Smooth muscle cell (in vitro differentiated cells): Measurements from ENCODE around the gene ZNF654. TPM values are rescaled to one million over a fixed set of nuclear protein-coding genes. Genes with fewer than 3 reads are reported as not detected.
"Not testable (repeated sequence)": the region's sequence is repeated elsewhere in the genome, so short reads cannot be mapped to it uniquely, and the experiment has no call there.

Experiments
- DNase-seq: peaks from one replicate; lab custom pipeline; 2025; ENCODE audit not compliant: unreplicated experiment; lab: John Stamatoyannopoulos, UW
- H2AFZ ChIP-seq: fragments of 200-600 bp; sonication (generic); 2 replicates; pipeline ENCODE4 v1.6.0; 2016; ENCODE audit warnings: antibody characterized with exemption, low read depth, mild to moderate bottlenecking
- H3F3A ChIP-seq: fragments of 200-600 bp; sonication (generic); 2 replicates; pipeline ENCODE4 v1.6.0; 2017; ENCODE audit warnings: antibody characterized with exemption, low read depth
- H3K27ac ChIP-seq: fragments of 200-600 bp; sonication (generic); 2 replicates; pipeline ENCODE4 v1.5.1; 2016; ENCODE audit warnings: low read depth, mild to moderate bottlenecking
- H3K27me3 ChIP-seq: fragments of 200-600 bp; sonication (generic); 2 replicates; pipeline ENCODE4 v1.6.1; 2016; ENCODE audit warnings: low read depth, mild to moderate bottlenecking
- H3K36me3 ChIP-seq: fragments of 200-600 bp; sonication (generic); 2 replicates; pipeline ENCODE4 v1.5.1; 2016; ENCODE audit warnings: low read depth
- H3K4me1 ChIP-seq: fragments of 200-600 bp; sonication (generic); 2 replicates; pipeline ENCODE4 v1.5.1; 2016; ENCODE audit warnings: low read depth
- H3K4me2 ChIP-seq: fragments of 200-600 bp; sonication (generic); 2 replicates; pipeline ENCODE4 v1.6.0; 2016; ENCODE audit warnings: mild to moderate bottlenecking
- H3K4me3 ChIP-seq: fragments of 200-600 bp; sonication (generic); 2 replicates; pipeline ENCODE4 v1.5.1; 2016; ENCODE audit warnings: mild to moderate bottlenecking
- H3K79me2 ChIP-seq: fragments of 200-600 bp; sonication (generic); 2 replicates; pipeline ENCODE4 v1.6.0; 2016; ENCODE audit warnings: low read depth, mild to moderate bottlenecking
- H3K9ac ChIP-seq: fragments of 200-600 bp; sonication (generic); 2 replicates; pipeline ENCODE4 v1.6.0; 2016; ENCODE audit warnings: low read depth
- H3K9me3 ChIP-seq: fragments of 200-600 bp; sonication (generic); replicated peaks from 2 replicates; pipeline ENCODE4 v1.5.1; 2016; ENCODE audit warnings: low read depth
- H4K20me1 ChIP-seq: fragments of 200-600 bp; sonication (generic); 2 replicates; pipeline ENCODE4 v1.6.0; 2016; ENCODE audit warnings: low read depth
- WGBS: methylation state at CpG from one replicate; pipeline ENCODE4 v1.1.7; 2016; ENCODE audit warnings: low lambda C conversion rate; 5-methylcytosine and 5-hydroxymethylcytosine counted together
- polyA plus RNA-seq: library from polyadenylated mRNA; unstranded; fragments of >200 nt; fragmentation: Nextera tagmentation; extraction: Ambion mirVana; gene quantifications from 2 replicates; pipeline ENCODE4 v1.2.1, GENCODE V29; 2016
- total RNA-seq: library from RNA; depleted of rRNA; stranded (reverse); fragments of >200 nt; gene quantifications from 2 replicates; pipeline ENCODE4 v1.2.3, GENCODE V29; 2014
- TF ChIP-seq, protein P1 (sequence below): fragments of 200-600 bp; sonication (generic); IDR thresholded peaks from 2 replicates; pipeline ENCODE4 v1.5.1; 2017; ENCODE audit warnings: borderline replicate concordance, mild to moderate bottlenecking, antibody characterized with exemption; ENCODE audit not compliant: insufficient read depth, poor library complexity, severe bottlenecking

The ZNF654 gene
- total and polyA plus RNA-seq, 2 experiments from 2014 or later, result 4.9 to 21.2 TPM

DNA sequence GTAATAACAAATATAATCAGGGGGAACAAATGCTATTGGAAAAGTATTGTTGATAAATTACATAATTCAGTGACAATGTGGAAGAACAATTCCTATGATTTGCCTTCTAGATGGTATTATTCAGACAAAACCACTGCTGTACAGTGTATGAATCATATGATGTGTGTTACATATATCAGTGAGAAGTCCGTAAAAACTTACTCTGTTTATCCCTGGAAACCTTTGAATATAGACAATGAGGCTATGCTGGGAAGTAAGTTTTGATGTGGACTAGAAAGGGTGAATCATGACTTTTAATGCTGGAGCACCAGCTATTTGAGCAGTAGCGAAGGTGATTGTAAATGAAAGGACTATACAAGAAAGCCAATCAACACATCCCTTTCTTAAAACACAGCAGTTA is 108.6 kb downstream of the ZNF654 start:
- WGBS, result 47% methylated on average over 2 of the region's 2 CpGs

DNA sequence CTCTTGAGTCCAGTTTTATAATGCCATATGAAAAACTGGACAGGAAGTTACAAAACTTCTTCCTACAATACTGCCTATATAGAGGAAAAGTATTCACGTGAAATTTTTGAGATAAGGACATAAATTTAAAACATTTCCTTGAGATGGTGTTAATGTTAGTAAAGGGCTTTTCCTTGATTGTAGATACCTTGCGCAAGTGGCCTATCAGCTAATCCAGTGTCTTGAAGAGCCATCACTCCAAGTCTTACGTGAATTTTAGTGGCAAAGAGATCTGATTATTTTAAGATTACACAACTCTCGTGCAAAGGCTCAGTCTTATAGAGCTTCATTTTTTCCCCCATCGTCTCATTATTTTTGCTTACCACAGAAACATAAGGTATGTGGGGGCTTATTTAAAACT is 109.1 kb downstream of the ZNF654 start:
- no peaks in the 10 kb centered on the region for H3F3A ChIP-seq
- H3K36me3 ChIP-seq, result no peaks in the 10 kb centered on the region
- no peak overlapping the region for H2AFZ ChIP-seq
- no peak overlapping the region for H3K9ac ChIP-seq
- no peak overlapping the region for H3K4me2 ChIP-seq
- TF ChIP-seq, protein P1, sequence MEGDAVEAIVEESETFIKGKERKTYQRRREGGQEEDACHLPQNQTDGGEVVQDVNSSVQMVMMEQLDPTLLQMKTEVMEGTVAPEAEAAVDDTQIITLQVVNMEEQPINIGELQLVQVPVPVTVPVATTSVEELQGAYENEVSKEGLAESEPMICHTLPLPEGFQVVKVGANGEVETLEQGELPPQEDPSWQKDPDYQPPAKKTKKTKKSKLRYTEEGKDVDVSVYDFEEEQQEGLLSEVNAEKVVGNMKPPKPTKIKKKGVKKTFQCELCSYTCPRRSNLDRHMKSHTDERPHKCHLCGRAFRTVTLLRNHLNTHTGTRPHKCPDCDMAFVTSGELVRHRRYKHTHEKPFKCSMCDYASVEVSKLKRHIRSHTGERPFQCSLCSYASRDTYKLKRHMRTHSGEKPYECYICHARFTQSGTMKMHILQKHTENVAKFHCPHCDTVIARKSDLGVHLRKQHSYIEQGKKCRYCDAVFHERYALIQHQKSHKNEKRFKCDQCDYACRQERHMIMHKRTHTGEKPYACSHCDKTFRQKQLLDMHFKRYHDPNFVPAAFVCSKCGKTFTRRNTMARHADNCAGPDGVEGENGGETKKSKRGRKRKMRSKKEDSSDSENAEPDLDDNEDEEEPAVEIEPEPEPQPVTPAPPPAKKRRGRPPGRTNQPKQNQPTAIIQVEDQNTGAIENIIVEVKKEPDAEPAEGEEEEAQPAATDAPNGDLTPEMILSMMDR, result no peak
- no peak overlapping the region for H3K27ac ChIP-seq
- H3K27me3 ChIP-seq, result no peaks in the 10 kb centered on the region
- no peak overlapping the region for H3K4me3 ChIP-seq
- H3K4me1 ChIP-seq, result no peaks in the 10 kb centered on the region
- H4K20me1 ChIP-seq, result peaks cover 5% of the 10 kb centered on the region
- H3K79me2 ChIP-seq, result no peaks in the 10 kb centered on the region
- no peaks in the 10 kb centered on the region for H3K9me3 ChIP-seq
- 89% methylated on average over 5 of the region's 5 CpGs for WGBS
- DNase-seq, result no peak

More for the DNA sequence above, 108.6 kb downstream of the ZNF654 start:
- peaks cover 5% of the 10 kb centered on the region for H4K20me1 ChIP-seq
- H3K27ac ChIP-seq, result peak overlapping the region; percentile 3
- H2AFZ ChIP-seq, result no peak overlapping the region
- DNase-seq, result no peak
- H3K4me1 ChIP-seq, result no peaks in the 10 kb centered on the region
- TF ChIP-seq, protein P1, result no peak
- no peak overlapping the region for H3K4me2 ChIP-seq
- no peaks in the 10 kb centered on the region for H3F3A ChIP-seq
- no peaks in the 10 kb centered on the region for H3K9me3 ChIP-seq
- H3K9ac ChIP-seq, result no peak overlapping the region
- H3K4me3 ChIP-seq, result no peak overlapping the region
- no peaks in the 10 kb centered on the region for H3K27me3 ChIP-seq
- no peaks in the 10 kb centered on the region for H3K79me2 ChIP-seq
- peaks cover 2% of the 10 kb centered on the region for H3K36me3 ChIP-seq

DNA sequence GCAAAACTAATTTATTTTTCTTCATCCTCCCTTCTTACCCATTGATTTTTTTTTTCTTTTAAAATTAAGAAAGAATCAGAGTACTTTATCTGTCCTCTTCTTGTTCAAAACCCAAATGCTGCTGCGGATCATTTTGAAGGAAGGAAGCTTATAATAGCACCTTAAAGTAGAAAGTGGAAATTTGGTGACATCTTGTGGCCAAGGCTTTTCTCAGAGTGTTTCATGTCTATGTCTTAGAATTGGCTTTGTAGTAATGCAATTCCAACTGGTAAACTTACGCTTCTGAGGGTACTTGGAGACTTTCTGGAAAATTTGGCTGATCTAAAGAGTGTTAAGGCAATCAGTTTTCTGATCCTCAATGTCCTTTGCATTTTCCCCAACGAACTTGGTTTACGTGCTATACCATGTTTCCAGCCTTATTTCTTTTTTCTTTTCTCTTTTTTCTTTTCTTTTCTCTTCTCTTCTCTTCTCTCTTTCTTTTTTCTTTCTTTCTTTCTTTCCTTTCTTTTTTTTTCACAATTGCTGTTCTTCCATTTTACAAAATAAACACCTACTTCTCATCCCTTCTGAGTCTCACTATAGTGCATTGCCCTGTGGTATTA is 121.4 kb downstream of the ZNF654 start:
- Histone ChIP-seq H3K27ac (no peak overlapping the region), H3K9me3 (no peaks in the 10 kb centered on the region), H3K36me3 (no peaks in the 10 kb centered on the region), H3F3A (no peaks in the 10 kb centered on the region), H3K9ac (no peak overlapping the region), H2AFZ (no peak overlapping the region), H4K20me1 (no peaks in the 10 kb centered on the region), H3K4me2 (no peak overlapping the region), H3K4me1 (no peaks in the 10 kb centered on the region), H3K27me3 (no peaks in the 10 kb centered on the region), H3K79me2 (no peaks in the 10 kb centered on the region), H3K4me3 (no peak overlapping the region)
- 66% methylated on average over 4 of the region's 4 CpGs for WGBS
- no peak for DNase-seq
- TF ChIP-seq, protein P1, result peak; percentile 40

DNA sequence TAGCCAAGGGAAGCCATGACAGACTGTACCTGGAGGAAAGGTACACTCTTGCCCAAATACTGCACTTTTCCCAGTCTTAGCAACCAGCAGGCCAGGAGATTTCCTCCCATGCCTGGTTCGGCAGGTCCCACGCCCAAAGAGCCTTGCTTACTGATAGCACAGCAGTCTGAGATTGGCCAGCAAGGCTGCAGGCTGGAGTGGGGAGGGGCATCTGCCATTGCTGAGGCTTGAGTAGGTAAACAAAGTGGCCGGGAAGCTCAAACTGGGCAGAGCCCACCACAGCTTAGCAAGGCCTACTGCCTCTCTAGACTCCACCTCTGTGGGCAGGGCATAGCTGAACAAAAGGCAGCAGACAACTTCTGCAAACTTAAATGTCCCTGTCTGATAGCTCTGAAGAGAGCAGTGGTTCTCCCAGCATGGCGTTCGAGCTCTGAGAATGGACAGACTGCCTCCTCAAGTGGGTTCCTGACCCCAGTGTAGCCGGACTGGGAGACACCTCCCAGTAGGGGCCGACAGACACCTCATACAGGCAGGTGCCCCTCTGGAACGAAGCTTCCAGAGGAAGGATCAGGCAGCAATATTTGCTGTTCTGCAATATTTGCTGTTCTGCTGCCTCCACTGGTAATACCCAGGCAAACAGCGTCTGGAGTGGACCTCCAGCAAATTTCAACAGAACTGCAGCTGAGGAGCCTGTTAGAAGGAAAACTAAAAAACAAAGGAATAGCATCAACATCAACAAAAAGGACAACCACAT is 123.3 kb downstream of the ZNF654 start:
- not testable (repeated sequence) for H3K4me3 ChIP-seq, H4K20me1 ChIP-seq, DNase-seq, H3K27me3 ChIP-seq, H3K4me2 ChIP-seq, H3K9me3 ChIP-seq, H2AFZ ChIP-seq, H3K79me2 ChIP-seq, H3K9ac ChIP-seq, H3K36me3 ChIP-seq, H3F3A ChIP-seq, H3K27ac ChIP-seq, H3K4me1 ChIP-seq
- 84% methylated on average over 9 of the region's 9 CpGs for WGBS
